GM12878 (cell line): ENCODE results near the gene NLRC5. TPM values are rescaled to one million over a fixed set of nuclear protein-coding genes. Genes with fewer than 3 reads are reported as not detected.

Experiments used
- ATAC-seq: fragments of 200-7000 bp; cut with Tn5 transposase; 3 replicates; pipeline ENCODE4 v1.9.1; 2020; ENCODE audit warnings: mild to moderate bottlenecking, moderate library complexity
- BruUV-seq: library from RNA; stranded (reverse); fragments of 400-500 nt; replicated peaks from 2 replicates; lab custom pipeline; 2021; lab: Mats Ljungman, UMichigan
- CTCF ChIA-PET: fragments of 300-600 bp; sonication (Branson Sonifier 250); formaldehyde crosslinking; extraction: SDS; loops from one replicate; lab custom pipeline; 2021; ENCODE audit warnings: inconsistent platforms; lab: Yijun Ruan, JAX
- POLR2A ChIA-PET: fragments of 350-600 bp; formaldehyde crosslinking; extraction: SDS; loops from one replicate; lab custom pipeline; 2021; ENCODE audit warnings: inconsistent platforms; lab: Charles Lee
- RAD21 ChIA-PET: fragments of 300-600 bp; sonication (Branson Sonifier 250); formaldehyde crosslinking; loops from one replicate; lab custom pipeline; 2023; ENCODE audit warnings: antibody characterized with exemption; ENCODE audit not compliant: unreplicated experiment; lab: Charles Lee
- SMC1A ChIA-PET: fragments of 300-600 bp; sonication (Branson Sonifier 250); formaldehyde crosslinking; loops from one replicate; lab custom pipeline; 2023; ENCODE audit not compliant: unreplicated experiment, uncharacterized antibody; lab: Charles Lee
- DNase-seq: peaks from one replicate; pipeline ENCODE4 v3.0.0-alpha.2; 2011; ENCODE audit warnings: low read depth, low spot score
- FAIRE-seq: peaks from 3 replicates; lab custom pipeline; 2011; peaks lifted over from hg19 to GRCh38; lab: Jason Lieb, UNC
- H2AFZ ChIP-seq: 2 replicates; pipeline ENCODE4 v1.6.0; 2011; ENCODE audit warnings: low read depth, low read length, control low read depth; ENCODE audit not compliant: control insufficient read depth
- H3K27ac ChIP-seq: 2 replicates; pipeline ENCODE4 v1.5.1; 2011; ENCODE audit warnings: control low read depth; ENCODE audit not compliant: control insufficient read depth, insufficient read depth
- H3K27me3 ChIP-seq, 2 experiments: replicated peaks in 1 of 2; 2 replicates each; pipeline versions ENCODE4 v1.6.0 to v1.6.1; 2011; ENCODE audit warnings: low read length in 1 of 2; ENCODE audit not compliant: control insufficient read depth in 2 of 2, insufficient read depth in 2 of 2
- H3K36me3 ChIP-seq, 2 experiments: 2 replicates each; pipeline ENCODE4 v1.5.1; 2011; ENCODE audit warnings: low read length in 1 of 2; ENCODE audit not compliant: control insufficient read depth in 2 of 2, insufficient read depth in 2 of 2
- H3K4me1 ChIP-seq: 2 replicates; pipeline ENCODE4 v1.6.1; 2011; ENCODE audit warnings: mild to moderate bottlenecking, low read length, moderate library complexity, mixed read lengths; ENCODE audit not compliant: control insufficient read depth, insufficient read depth
- H3K4me2 ChIP-seq: 2 replicates; pipeline ENCODE4 v1.6.0; 2011; ENCODE audit warnings: control low read depth; ENCODE audit not compliant: control insufficient read depth, insufficient read depth
- H3K4me3 ChIP-seq: fragments of 200-600 bp; sonication (generic); 2 replicates; pipeline ENCODE4 v1.5.1; 2016
- H3K79me2 ChIP-seq: 2 replicates; pipeline ENCODE4 v1.6.0; 2011; ENCODE audit warnings: low read length; ENCODE audit not compliant: control insufficient read depth, insufficient read depth
- H3K9ac ChIP-seq: 2 replicates; pipeline ENCODE4 v1.8.0; 2011; ENCODE audit warnings: low read length, control low read depth, mixed read lengths; ENCODE audit not compliant: control insufficient read depth, insufficient read depth
- H3K9me3 ChIP-seq: replicated peaks from 3 replicates; pipeline ENCODE4 v1.5.1; 2011; ENCODE audit warnings: mild to moderate bottlenecking, low read length; ENCODE audit not compliant: control insufficient read depth, insufficient read depth
- H4K20me1 ChIP-seq: 2 replicates; pipeline ENCODE4 v1.6.0; 2011; ENCODE audit not compliant: control insufficient read depth, insufficient read depth
- ASH2L ChIP-seq: fragments of 300-600, 200-600 bp; sonication (generic); IDR thresholded peaks from 2 replicates; pipeline ENCODE4 v1.6.1; 2017; ENCODE audit warnings: low read depth, mild to moderate bottlenecking, borderline replicate concordance
- E2F4 ChIP-seq: IDR thresholded peaks from 2 replicates; pipeline ENCODE4 v1.6.1; 2012; ENCODE audit warnings: low read depth, low read length, improper control_type of control experiment
- EP300 ChIP-seq, 2 experiments: fragments of 150-350 bp in 1 of 2; IDR thresholded peaks; 2 replicates each; pipeline ENCODE4 v1.6.1; 2011 to 2012; ENCODE audit warnings: low read depth in 2 of 2, low read length in 2 of 2, borderline replicate concordance in 1 of 2, improper control_type of control experiment in 1 of 2, inconsistent platforms in 1 of 2; ENCODE audit not compliant: control insufficient read depth in 1 of 2
- ETV6 ChIP-seq, 2 experiments: fragments of 450-650 bp in 1 of 2; IDR thresholded peaks in 1 of 2; conservative IDR thresholded peaks in 1 of 2; 2 replicates each; pipeline ENCODE4 v1.6.1; 2014; ENCODE audit warnings: antibody characterized with exemption in 1 of 2, borderline replicate concordance in 1 of 2, low read depth in 1 of 2, mild to moderate bottlenecking in 1 of 2, moderate library complexity in 1 of 2
- IKZF2 ChIP-seq, 2 experiments: fragments of 450-650 bp; IDR thresholded peaks; 2 replicates each; pipeline ENCODE4 v1.6.1; 2017; ENCODE audit warnings: mild to moderate bottlenecking in 2 of 2, moderate library complexity in 2 of 2
- MYC ChIP-seq: IDR thresholded peaks from 2 replicates; pipeline ENCODE4 v1.6.1; 2011; ENCODE audit warnings: mild to moderate bottlenecking, low read length, moderate library complexity, inconsistent platforms; ENCODE audit not compliant: insufficient read depth, insufficient replicate concordance, insufficient read length, severe bottlenecking
- PAX8 ChIP-seq: fragments of 450-650 bp; IDR thresholded peaks from 2 replicates; pipeline ENCODE4 v1.6.1; 2017; ENCODE audit warnings: mild to moderate bottlenecking, moderate library complexity
- PML ChIP-seq: IDR thresholded peaks from 2 replicates; pipeline ENCODE4 v1.6.1; 2012; ENCODE audit warnings: low read length, inconsistent platforms
- SPI1 ChIP-seq: IDR thresholded peaks from 2 replicates; pipeline ENCODE4 v1.6.1; 2011; ENCODE audit warnings: low read depth, mild to moderate bottlenecking, low read length, moderate library complexity, borderline replicate concordance; ENCODE audit not compliant: insufficient read depth
- STAT3 ChIP-seq: IDR thresholded peaks from 2 replicates; pipeline ENCODE4 v1.6.1; 2011; ENCODE audit warnings: low read depth, low read length, improper control_type of control experiment
- TCF7 ChIP-seq: IDR thresholded peaks from 2 replicates; pipeline ENCODE4 v1.6.1; 2014; ENCODE audit warnings: antibody characterized with exemption, borderline replicate concordance
- YBX1 ChIP-seq: fragments of 450-650 bp; IDR thresholded peaks from 2 replicates; pipeline ENCODE4 v1.6.1; 2016; ENCODE audit warnings: antibody characterized with exemption
- ZNF207 ChIP-seq: fragments of 450-650 bp; IDR thresholded peaks from 2 replicates; pipeline ENCODE4 v1.6.1; 2014; ENCODE audit warnings: antibody characterized with exemption, mild to moderate bottlenecking, borderline replicate concordance
- ZNF24 ChIP-seq: fragments of 450-650 bp; IDR thresholded peaks from 2 replicates; pipeline ENCODE4 v1.6.1; 2017; ENCODE audit warnings: antibody characterized with exemption, mild to moderate bottlenecking
- WGBS: methylation state at CpG from one replicate; pipeline ENCODE4 v1.1.6; 2016; ENCODE audit warnings: low lambda C conversion rate; ENCODE audit not compliant: insufficient replicate concordance, insufficient coverage; ENCODE audit errors: missing lambda C conversion rate; 5-methylcytosine and 5-hydroxymethylcytosine counted together
- in situ Hi-C: fragments of 300-500 bp; cut with MboI; formaldehyde crosslinking; loops from 9 replicates; pipeline ENCODE4 v1.14.3; 2018; ENCODE audit warnings: mixed read lengths
- intact Hi-C: fragments of 100-400 bp; cut with micrococcal nuclease; formaldehyde crosslinking; loops from one replicate; pipeline ENCODE4 v1.14.2; 2022; ENCODE audit not compliant: unreplicated experiment
- polyA plus RNA-seq, 11 experiments: library from polyadenylated mRNA; depleted of rRNA in 4 of 11; unstranded in 6 of 11; stranded (reverse) in 5 of 11; fragments of >200 nt; fragmentation: Nextera tagmentation in 4 of 11; fragmentation: Illumina TruSeq in 1 of 11; extraction: Ambion mirVana in 4 of 11; extraction: Trizol in 1 of 11; gene quantifications; 1 replicate in 1 of 11; 2 replicates in 10 of 11; pipeline versions ENCODE4 v1.2.1 to v1.2.3, GENCODE V29; 2011 to 2016; ENCODE audit warnings: inconsistent platforms in 2 of 11, missing spikeins in 2 of 11, low read depth in 1 of 11
- total RNA-seq, 4 experiments: library from RNA; depleted of rRNA in 3 of 4; stranded (reverse); fragments of >200 nt in 3 of 4; fragmentation: Illumina TruSeq in 1 of 4; extraction: Trizol in 1 of 4; gene quantifications; 2 replicates each; pipeline versions ENCODE4 v1.2.1 to v1.2.3, GENCODE V29; 2013 to 2021
- TF ChIP-seq, protein P1 (sequence below): IDR thresholded peaks from 2 replicates; pipeline ENCODE4 v1.6.1; 2011; ENCODE audit warnings: low read depth, low read length, improper control_type of control experiment, borderline replicate concordance
- TF ChIP-seq, protein P2 (sequence below): fragments of 450-650 bp; IDR thresholded peaks from 2 replicates; pipeline ENCODE4 v1.6.1; 2017; ENCODE audit warnings: antibody characterized with exemption, mild to moderate bottlenecking, moderate library complexity
- TF ChIP-seq, protein P3 (sequence below): IDR thresholded peaks from 2 replicates; pipeline ENCODE4 v1.6.1; 2012; ENCODE audit warnings: low read depth, low read length, improper control_type of control experiment

The NLRC5 gene
- total and polyA plus RNA-seq, 10 of the 15 experiments (the other 5 are each of a cell fraction or from before 2014, with no cell fraction given): 13.1 to 105 (median 57.3) TPM

GRCh38 chr16:56969769-56970168 lies 19.6 kb upstream of the NLRC5 start:
- H2AFZ ChIP-seq: no peak overlapping the region
- WGBS: 85% methylated on average over 7 of the region's 7 CpGs
- DNase-seq (no peak), FAIRE-seq (no peak), ATAC-seq (no peak)
- no TSS peak for BruUV-seq
- H3K9me3 ChIP-seq: no peaks in the 10 kb centered on the region
- ChIA-PET SMC1A (interaction anchor here (1.1 to 31.6 kb wide), 10 partner anchors 8 to 102 kb away, joined by 3 to 604 read pairs (median 13); partner anchors contain the start of gene NLRC5), RAD21 (interaction anchor here (1.8 to 22.4 kb wide), 7 partner anchors 13 to 82 kb away, joined by 5 to 473 read pairs (median 36); partner anchors contain the start of gene NLRC5), POLR2A (interaction anchor here (1.2 to 17.6 kb wide), 11 partner anchors 14 to 95 kb away, joined by 3 to 343 read pairs (median 6); partner anchors contain the start of gene NLRC5), CTCF (interaction anchor here (0.7 to 17.5 kb wide), 14 partner anchors 8 to 177 kb away, joined by 3 to 420 read pairs (median 4); partner anchors contain the start of genes CETP and NLRC5)
- in situ Hi-C loops (loop anchor here (5.0 kb wide), 1 partner anchor 73 kb away; no protein-coding TSS in a partner anchor), intact Hi-C loops (loop anchor here (5.0 kb wide), 1 partner anchor 218 kb away; the partner anchor contains the start of genes PSME3IP1 and RSPRY1)
- H3K4me3 ChIP-seq: no peak overlapping the region
- H3K4me2 ChIP-seq: no peak overlapping the region
- no peaks in the 10 kb centered on the region for H3K27me3 ChIP-seq
- peaks cover 50% of the 10 kb centered on the region for H3K4me1 ChIP-seq
- H3K79me2 ChIP-seq: no peaks in the 10 kb centered on the region
- H4K20me1 ChIP-seq: no peaks in the 10 kb centered on the region
- H3K36me3 ChIP-seq: no peaks in the 10 kb centered on the region
- H3K27ac ChIP-seq: no peak overlapping the region
- no peak overlapping the region for H3K9ac ChIP-seq
- no peak for TF ChIP-seq EP300 (IDR thresholded peaks at IDR 0.05; ENCODE audit: borderline replicate concordance in 1 of 2, control insufficient read depth in 1 of 2, low read depth in 2 of 2, low read length in 2 of 2)
- no peak for TF ChIP-seq SPI1
- TF ChIP-seq ASH2L: no peak
- TF ChIP-seq TCF7: no peak
- TF ChIP-seq MYC: no peak
- no peak for TF ChIP-seq PML
- no peak for TF ChIP-seq YBX1
- no peak for TF ChIP-seq ETV6 (conservative IDR thresholded peaks at IDR 0.05 in 1 of 2, IDR thresholded peaks at IDR 0.05 in 1 of 2; ENCODE audit: borderline replicate concordance in 1 of 2, low read depth in 1 of 2)
- TF ChIP-seq, protein P1, sequence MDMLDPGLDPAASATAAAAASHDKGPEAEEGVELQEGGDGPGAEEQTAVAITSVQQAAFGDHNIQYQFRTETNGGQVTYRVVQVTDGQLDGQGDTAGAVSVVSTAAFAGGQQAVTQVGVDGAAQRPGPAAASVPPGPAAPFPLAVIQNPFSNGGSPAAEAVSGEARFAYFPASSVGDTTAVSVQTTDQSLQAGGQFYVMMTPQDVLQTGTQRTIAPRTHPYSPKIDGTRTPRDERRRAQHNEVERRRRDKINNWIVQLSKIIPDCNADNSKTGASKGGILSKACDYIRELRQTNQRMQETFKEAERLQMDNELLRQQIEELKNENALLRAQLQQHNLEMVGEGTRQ: no peak
- no peak for TF ChIP-seq ZNF24
- no peak for TF ChIP-seq STAT3
- no peak for TF ChIP-seq ZNF207
- TF ChIP-seq, protein P2, sequence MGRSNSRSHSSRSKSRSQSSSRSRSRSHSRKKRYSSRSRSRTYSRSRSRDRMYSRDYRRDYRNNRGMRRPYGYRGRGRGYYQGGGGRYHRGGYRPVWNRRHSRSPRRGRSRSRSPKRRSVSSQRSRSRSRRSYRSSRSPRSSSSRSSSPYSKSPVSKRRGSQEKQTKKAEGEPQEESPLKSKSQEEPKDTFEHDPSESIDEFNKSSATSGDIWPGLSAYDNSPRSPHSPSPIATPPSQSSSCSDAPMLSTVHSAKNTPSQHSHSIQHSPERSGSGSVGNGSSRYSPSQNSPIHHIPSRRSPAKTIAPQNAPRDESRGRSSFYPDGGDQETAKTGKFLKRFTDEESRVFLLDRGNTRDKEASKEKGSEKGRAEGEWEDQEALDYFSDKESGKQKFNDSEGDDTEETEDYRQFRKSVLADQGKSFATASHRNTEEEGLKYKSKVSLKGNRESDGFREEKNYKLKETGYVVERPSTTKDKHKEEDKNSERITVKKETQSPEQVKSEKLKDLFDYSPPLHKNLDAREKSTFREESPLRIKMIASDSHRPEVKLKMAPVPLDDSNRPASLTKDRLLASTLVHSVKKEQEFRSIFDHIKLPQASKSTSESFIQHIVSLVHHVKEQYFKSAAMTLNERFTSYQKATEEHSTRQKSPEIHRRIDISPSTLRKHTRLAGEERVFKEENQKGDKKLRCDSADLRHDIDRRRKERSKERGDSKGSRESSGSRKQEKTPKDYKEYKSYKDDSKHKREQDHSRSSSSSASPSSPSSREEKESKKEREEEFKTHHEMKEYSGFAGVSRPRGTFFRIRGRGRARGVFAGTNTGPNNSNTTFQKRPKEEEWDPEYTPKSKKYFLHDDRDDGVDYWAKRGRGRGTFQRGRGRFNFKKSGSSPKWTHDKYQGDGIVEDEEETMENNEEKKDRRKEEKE: no peak
- no peak for TF ChIP-seq E2F4
- TF ChIP-seq, protein P3, sequence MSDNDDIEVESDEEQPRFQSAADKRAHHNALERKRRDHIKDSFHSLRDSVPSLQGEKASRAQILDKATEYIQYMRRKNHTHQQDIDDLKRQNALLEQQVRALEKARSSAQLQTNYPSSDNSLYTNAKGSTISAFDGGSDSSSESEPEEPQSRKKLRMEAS: no peak
- no peak for TF ChIP-seq IKZF2 (IDR thresholded peaks at IDR 0.05)
- no peak for TF ChIP-seq PAX8
